AG20443 (cell line): Measurements from ENCODE around the gene TSPAN9.

ENCODE experiments used
- DNase-seq: peaks from one replicate; pipeline ENCODE4 v3.0.0; 2012; ENCODE audit warnings: low spot score, mixed read lengths

TSPAN9 gene

DNA sequence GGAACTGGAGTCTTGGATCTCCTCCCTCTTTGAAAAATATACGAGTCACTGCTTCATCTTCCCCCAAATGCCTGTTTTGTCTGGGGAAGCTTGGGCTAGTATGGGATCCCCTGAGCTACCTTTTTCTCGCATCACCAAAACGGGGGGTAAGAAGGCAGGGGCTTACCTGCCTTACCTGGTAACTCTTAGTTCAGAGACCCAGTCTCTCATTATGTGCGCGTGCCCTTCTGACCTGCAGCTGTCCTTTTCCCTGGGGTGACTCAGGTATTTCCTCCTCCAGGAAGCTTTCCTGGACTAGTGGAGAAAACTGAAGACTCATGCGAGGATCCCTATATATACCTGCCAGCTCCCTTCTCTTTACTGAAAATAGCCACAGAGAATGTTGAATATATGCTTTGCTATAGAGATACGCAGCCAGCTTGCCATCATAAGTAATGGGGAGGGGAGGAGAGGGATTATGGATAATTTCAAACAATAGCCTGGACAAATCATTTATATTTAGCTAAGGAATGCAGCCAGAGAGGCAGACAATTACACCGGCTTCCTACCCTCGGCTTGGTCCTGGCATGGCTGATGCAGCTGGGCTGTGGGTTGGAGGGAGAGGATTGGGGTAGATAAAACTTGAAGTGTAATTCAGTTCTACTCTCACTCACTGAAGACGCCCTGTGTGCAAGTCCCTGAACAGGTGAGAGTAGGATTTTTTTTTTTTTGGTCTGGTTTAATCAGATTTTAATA is 1.1 kb downstream of the TSPAN9 start:
- peak; percentile 35 for DNase-seq

DNA sequence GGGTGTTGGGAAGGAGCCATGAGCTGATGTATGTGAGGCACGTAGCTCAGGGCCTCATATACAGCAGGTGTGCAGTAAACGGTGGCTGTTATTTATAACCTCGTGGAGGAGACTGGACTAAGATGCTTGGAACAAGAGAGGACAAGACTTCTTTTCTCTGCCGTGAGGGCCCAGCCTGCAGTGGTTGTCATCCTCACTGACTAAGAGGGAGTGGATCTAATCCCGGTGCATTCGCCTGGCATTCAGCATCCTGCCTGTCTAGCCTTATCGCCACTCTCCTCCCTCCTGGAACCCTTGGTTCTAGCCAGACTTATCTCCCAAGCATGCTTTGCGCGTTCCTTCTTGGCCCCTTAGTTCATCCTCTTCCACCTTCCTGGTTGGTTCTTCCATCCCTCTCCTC is 3.9 kb downstream of the TSPAN9 start:
- no peak for DNase-seq

DNA sequence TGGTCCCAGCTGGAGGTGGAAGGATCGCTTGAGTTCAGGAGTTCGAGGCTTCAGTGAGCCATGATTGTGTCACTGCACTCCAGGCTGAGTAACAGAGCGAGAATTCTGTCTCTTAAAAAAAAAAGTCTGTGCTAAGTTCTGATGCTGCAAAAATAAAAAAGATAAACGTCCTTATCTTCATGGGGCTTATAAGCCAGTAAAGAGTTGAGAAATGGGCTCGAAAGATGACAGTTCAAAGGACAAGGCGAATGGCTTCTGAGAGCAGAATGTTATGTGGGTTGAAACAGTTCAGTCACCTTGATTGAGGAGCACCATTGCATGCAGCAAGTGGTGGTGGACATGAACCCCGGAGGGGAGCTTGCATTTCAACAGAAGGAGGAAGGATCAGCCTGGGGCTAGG is 4.7 kb downstream of the TSPAN9 start:
- no peak for DNase-seq

DNA sequence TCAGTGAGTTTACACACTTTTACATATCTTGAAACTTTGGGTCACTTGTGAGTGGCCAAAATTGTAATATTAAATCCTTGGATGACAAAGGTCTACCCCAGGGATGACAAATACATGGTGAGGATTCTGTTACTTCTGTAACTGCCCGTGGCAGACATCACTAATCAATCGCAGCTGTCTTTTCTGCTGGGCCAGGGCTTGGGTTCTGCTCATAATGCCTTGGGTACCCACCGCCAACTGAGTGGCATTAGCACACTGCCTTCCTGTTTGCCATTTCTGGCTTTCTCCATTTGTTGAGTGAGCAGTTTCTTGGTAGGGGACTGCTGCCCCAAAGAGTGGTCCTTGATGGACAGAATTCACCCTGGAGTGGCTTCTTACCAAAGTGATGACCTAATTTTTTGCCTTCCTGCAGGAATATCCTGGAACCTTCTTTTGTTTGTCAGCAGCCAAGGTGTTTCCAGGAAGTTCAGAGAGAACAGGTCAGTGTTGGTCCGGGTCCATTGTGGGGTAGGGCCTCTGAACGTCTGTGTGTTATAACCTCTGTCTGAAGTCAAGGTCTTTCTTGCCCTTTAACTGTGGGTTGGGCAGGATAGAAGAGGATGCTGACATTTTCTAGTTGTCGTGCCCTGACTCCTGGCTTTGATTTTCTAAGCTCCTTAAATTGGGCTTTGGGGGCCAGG is 6.2 kb downstream of the TSPAN9 start:
- DNase-seq, result no peak

DNA sequence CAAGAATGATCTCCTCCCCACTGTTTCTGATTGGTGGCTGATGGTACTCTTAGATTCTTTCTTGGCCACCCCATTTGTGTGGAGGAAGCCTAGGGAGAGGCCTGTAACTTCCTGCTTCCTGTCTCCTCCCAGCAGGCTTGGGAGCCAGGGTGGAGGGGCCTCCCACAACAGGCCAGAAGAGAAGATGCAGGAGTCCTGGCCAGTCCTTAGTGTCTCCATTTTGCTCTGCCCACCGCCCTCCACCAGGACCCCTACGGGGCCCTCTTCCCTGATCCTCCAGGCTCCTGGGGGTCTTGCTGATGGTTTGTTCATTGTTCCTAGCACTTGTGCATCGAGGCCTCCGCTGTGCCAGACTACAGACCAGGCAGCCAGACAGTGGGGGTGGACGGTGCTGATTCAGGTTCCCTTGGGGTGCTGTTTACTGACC is 6.8 kb downstream of the TSPAN9 start:
- DNase-seq, result no peak

DNA sequence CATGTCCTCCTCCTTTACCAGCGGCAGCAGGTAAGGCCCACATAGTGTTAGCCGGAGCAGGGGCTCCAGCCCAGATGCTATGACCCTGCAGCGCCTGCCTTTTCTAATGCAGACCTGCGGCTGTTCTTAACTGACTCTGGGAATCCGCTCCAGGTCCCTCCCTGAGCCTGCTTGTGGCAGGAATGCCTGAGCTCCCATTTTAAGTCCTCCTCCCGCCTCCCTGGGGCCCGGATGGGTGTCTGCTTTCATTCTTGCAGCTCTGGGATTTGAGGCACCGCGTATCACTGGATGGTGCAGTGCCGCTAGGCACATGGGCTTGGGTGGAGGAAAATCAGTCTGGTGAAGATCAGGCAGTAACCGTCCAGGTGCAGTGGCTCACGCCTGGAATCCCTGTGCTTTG is 7.6 kb downstream of the TSPAN9 start:
- DNase-seq, result no peak

DNA sequence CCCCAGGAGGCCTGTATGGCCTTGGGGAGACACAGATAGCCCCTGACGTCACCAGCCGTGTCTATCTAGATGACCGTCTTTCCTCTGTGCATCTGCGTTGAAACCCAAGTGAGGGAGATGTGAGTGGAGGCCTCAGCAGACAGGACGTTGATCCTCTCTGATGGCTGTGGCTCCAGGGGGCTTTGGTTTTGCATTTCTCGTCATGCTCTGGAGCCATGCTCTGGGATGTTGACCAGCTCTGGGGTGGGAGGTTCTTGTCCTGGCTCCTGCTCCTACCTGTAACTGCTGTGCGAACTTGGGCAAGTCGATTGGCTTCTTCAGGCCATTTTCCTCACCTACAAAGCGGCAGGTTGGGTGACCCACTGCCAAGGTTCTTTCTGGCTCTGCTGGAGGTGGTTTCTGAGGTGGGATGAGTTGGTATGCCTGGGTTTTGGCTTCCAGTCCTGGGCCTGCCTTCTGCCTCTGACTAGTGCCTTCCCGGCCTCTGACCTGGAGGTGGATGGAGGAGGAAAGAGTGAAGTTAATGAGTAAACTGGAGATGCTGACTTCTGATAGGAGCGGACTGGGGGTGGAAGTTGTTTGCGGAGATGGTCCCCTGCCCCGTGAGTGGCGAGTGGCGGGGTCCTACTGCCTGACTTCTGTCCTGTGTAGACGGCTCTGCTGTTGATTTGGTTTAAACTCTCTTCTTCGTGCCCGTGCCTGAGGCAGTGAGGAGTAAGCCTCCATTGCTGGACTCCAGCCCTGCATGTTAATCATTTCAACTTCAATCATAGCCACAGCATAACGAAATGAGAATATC is 8.4 kb downstream of the TSPAN9 start:
- no peak for DNase-seq

DNA sequence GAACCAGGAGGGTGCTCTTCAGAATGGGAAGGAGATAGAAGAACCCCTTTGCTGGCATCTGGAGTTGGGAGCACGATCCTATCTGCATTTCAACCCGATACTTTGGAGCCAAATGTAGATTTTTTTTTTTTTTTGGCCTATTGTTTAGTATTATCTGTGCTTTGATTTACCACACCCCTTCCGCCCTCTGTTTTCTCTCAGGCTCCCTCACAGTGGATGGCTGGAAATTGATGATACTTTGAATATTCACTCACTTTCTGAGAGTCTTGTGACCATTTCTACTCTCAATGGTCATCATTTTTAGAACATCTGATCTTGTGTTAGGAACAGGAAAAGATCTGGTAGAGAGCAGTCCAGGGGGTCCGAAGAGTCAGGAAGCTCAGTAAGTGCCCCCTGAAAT is 9.0 kb downstream of the TSPAN9 start:
- no peak for DNase-seq

DNA sequence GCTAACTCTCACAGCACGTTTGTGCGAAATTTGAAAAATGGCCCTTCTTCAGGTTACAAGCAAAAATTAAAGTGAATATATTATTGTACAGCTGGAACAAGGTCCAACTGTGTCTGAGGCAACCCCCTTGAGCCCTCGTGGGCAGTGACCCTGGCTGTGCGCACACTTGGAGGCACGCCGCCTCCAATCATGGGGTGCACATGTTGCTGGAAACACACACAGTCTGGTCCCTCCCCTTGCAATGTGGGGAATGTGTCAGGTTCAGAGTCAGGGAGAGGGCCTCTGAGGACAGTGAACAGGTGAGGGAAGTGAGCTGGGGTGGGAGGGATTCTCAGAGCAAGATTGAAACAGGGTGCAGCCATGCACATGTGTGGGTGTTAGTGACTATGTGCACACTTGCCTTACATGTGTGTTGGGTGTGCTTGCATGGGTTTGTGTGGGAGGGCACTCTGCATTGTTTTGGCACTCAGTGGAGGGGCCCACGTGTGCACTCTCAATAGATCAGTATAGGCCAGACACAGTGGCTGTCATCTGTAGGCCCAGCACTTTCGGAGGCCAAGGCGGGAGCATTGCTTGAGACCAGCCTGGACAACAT is 9.6 kb downstream of the TSPAN9 start:
- DNase-seq, result no peak

DNA sequence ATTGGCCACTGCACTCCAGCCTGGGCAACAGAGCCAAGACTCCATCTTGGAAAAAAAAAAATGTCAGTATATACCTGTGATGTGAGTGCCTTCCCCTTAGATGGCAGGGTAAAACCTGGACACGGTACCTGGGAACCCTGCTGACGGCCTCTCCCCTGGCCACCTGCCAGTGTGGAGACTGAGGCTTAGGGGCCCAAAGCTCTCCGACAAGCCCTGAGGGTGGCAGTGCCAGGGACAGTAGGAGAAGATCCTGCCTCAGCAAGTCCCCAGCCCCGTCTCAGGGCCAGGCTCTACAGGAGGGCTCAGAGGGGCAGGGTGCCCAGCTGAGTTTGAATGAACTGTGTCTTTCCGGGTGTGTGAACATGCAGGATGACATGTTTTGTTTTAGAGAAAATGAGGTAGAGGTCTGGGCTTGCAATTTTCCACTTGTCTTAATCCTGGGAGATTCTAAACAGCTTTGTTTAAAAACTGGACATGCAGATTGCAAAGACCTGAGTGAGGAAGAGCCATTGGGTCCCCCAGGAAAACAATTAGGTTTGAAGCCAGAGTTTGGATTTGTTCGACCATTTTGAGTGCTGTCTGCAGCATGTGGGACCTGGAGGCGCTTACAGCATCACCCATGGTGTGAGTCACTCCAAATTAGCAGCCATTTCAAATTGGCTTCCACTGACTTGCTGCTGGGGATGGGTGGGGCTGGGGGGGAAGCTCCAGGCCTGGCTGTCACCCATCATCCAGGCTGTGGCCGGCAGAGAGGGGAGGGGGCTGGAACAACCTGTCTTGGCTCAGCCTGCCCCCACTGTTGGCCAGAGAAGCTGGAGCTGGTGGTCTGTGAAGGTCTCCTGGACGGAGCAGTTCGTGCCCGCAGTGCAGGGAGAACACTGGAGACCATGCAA is 10.8 kb downstream of the TSPAN9 start:
- DNase-seq, result peak; percentile 32

DNA sequence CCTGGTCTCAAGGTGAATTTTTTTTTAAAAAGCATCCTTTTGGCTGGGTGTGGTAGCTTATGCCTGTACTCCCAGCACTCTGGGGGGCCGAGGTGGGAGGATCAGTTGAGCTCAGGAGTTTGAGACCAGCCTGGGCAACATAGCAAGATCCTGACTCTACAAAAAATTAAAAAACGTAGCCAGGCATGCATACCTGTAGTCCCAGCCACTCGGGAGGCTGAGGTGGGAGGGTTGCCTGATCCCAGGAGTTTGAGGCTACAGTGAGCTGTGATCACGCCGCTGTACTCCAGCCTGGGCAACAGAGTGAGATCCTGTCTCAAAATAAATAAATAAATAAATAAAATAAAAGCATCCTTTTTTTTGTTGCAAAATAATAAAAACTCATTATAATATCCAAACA is 12.4 kb downstream of the TSPAN9 start:
- DNase-seq, result no peak

DNA sequence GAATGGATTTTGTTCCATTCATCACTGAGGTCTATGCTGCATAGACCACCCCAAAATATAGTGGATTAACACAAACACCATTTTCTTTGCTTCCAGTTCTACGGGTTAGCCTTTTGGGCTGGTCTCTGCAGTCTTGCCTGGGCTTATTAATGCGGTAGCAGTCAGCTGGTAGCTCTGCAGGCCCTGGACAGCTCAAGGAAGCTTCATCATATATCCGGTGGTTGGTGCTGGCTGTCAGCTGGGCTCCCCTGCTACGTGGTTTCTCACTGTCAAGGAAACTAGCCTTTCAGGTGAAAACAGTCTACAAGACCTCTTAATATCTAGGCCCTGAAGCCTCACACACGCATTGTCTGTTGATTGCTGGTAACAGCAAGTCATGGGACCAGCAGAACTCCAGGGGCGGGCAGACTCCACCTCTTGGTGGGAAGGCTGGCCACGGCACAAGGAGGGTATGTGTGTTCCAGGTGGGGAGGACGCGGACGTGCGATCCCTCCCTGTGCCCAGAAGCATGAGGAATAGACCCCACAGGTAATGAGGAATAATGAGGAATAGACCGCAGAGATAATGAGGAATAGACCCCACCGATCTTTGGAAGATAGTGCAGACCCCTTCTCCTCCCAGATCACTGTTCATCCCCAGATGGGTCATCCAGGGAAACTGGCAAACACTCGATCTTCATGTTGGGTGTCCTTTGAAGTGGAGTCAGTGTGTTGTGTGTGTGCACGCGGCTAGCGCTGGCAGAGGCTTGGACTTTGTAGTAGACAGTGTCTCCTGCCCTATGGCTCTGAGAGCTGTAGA is 13.3 kb downstream of the TSPAN9 start:
- DNase-seq, result no peak

DNA sequence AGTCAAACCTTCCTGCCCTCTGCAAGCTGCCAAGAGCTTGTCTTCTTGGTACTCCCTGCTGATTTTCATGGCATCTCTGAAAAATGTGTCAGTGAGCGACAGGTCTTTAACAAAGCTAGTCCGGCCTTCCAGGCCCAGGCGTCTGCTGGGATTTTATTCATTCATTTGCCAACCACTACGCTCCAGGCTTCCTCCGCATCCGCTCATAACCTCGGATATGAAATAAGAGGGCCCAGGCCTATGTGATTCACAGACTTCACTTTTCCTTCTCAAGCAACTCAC is 13.8 kb downstream of the TSPAN9 start:
- no peak for DNase-seq

DNA sequence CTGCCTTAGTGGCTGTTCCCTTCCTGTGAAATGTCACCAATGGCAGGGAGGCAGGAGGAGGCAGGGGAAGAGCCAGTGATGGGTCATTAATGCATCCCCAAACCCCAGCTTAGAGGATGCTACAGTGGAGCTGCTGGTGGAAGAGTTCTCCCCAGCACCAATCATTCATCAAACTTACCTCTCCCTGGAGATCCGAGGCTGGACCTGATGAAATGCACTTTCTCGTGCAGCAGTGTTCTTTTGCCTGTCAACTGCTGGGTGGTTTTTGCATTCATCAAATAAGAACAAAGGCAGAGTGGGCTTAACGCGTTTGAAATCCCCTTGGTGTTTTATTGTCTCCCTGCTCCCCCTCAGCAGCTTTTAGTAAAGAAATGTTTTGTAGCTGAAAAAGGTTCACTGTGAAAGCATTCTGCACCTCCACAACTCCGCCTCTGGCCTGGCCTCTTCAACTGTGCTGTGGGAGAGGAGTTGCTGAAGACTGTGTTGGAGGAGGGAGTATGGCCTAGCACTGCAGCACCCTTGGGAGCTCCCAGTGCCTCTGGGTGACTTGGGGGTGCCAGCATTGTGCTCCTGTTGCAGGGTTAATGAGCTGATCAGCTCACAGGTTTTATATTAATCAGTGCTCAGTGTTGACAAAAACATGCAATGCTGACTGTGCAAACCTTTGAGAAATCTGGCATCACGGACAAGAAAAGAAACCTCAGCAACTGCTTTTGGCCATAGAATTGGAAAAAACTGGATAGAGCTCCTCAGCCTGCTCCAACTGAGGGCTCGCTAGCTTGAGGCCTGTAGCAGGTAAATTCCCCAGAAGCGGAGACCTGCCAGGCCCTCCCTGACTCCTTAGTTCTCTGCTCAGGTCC is 14.4 kb downstream of the TSPAN9 start:
- DNase-seq, result no peak

DNA sequence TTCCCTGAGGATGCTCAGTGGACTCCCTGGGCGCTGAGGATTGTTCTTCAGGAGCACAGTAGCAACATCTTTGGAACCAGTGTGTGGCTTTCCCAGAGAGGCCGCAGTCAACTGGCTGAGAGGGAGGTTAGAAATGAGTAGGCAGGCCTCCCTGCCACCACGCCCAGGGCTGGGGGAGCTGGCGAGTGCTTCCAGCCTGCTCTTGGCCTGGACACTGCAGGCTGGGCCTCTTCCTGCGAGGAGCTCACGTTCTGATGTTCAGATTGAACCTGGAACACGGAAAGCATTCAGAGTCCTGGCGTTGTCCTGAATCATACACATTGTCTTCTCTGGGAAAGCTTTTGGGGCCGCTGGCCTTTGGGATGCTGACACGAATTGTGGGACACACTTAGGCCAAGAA is 15.6 kb downstream of the TSPAN9 start:
- no peak for DNase-seq

DNA sequence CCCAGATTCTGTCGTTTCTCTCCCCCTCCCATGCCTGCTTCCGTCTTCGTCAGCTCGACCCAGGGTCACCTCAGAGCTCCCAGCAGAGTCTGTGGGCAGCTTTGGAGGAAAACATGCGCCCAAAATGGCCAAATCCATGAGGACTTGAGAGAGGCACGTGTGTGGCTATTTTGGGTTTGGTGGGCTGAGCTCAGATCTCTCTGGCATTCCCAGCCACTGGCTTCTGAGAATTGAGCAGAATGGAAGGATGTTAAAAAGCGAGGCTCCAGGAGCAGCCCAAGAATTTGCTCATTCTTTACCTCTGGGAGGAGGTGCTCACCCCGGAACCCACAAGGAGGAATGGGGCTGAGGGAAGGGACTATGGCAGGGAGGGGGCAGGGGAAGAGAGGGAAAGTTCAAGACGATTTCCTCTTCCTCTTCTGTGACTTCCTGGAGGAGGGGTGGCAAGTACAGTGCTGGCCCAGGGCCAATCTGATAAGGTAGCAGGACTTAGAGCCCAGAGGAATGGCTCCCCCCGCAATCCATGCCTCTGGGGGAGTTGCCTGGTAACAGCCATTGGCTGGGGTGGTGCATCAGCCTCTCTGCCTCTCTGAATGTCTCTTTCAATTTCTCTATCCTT is 20.1 kb downstream of the TSPAN9 start:
- DNase-seq, result no peak

DNA sequence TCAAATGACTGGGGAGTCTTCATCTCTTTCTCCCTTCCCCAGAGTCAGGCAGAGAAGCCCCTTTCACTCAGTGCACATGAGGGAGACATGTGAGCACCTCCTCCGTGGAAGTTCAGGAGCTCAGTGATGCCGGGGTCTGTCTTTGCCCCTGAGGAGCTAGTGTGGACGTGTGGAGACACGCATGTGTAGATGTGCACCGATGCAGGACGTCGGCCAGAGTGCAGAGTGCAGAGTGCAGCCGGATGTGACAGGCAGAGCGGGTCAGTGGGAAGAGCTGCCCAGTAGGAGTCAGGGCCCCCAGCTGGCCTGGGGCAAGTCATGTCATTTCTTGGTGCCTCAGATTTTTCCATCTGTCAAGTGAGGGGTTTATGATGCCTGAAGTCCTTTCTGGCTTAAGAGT is 20.7 kb downstream of the TSPAN9 start:
- DNase-seq, result no peak

DNA sequence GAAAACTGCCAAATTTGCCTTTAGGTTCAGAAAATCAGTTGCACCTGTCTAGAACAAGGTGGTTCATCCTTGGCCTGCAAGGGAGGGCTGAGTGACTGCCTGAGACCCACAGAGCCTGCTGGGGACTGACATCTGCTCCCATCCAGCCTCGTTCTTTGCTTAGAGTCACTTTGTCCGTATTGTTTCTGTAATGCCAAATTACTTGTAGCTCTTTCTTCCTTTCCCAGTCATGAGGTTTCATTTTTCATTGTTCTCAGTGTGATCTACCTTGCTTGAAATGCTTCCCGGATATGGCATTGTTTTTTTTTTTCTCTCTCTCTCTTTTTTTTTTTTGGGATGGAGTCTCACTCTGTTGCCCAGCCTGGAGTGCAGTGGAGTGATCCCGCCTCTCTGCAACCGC is 21.3 kb downstream of the TSPAN9 start:
- DNase-seq, result no peak

DNA sequence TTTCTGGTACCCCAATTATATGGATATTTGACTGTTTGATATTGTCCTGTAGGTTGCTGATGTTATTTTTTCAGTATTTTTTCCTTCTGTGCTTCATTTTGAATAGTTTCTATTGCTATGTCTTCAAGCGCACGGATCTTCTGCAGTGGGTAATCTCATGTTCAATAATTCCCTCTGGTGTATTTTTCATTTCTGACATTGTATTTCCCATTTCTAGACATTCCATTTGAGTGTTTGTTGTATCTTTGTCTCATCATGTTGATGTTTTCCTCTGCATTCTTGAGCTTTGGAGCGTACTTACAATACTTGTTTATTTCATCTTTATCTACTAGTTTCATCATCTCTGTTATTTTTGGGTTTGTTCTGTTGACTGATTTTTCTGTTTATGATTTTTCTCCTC is 22.0 kb downstream of the TSPAN9 start:
- no peak for DNase-seq
